ENCODE data around the gene WDR93.

WDR93 gene

DNA sequence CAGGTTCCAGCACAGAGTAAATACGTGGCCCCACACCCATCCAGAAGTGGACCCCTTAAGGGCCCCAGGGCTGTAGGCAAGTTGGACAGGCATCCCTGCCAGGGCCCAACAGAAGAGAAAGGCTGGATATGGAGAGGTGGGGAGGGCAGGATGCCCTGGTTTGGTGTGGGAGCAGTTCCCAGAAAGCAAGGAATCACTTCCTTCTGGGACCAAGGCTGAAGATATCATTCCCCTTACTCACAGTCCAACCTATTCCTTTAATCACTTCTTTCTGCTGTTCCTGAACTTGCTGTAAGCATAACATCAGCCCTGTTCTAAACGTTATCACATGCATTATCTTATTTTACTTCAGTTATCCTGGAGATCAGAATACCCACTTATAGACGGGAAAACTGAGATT is 79.4 kb downstream of the WDR93 start:
- no peak overlapping the region for H3K9ac ChIP-seq (ENCODE audit: low read length)
- no peak overlapping the region for H2AK5ac ChIP-seq (ENCODE audit: low read length)
- H3K4me3 ChIP-seq (ENCODE audit: low read length): no peak overlapping the region
- no peaks in the 10 kb centered on the region for H3K36me3 ChIP-seq (ENCODE audit: control insufficient read depth, insufficient read depth, low read length)
- no peak for DNase-seq
- no peak overlapping the region for H2BK120ac ChIP-seq (ENCODE audit: low read depth, low read length)
- no peak overlapping the region for H3K4ac ChIP-seq (ENCODE audit: low read depth, low read length)
- no peaks in the 10 kb centered on the region for H3K27me3 ChIP-seq (ENCODE audit: insufficient read depth, low read length, poor library complexity)
- WGBS (ENCODE audit: extremely low coverage, insufficient coverage, low lambda C conversion rate): no CpG with 5 or more reads among the region's 3 CpGs
- H2BK15ac ChIP-seq (replicated peaks; ENCODE audit: low read depth): no peak overlapping the region
- no peak overlapping the region for H4K5ac ChIP-seq (ENCODE audit: low read length)
- no peaks in the 10 kb centered on the region for H3K79me1 ChIP-seq (ENCODE audit: low read length)
- no peak overlapping the region for H3K18ac ChIP-seq (ENCODE audit: low read length)
- H3K79me2 ChIP-seq (ENCODE audit: control insufficient read depth, insufficient read depth, low read length): no peaks in the 10 kb centered on the region
- no peaks in the 10 kb centered on the region for H3K4me1 ChIP-seq (ENCODE audit: control insufficient read depth, low read depth, low read length)
- no peak overlapping the region for H3K23ac ChIP-seq (ENCODE audit: low read length)
- no peak overlapping the region for H2BK5ac ChIP-seq (ENCODE audit: low read length)
- H4K8ac ChIP-seq (ENCODE audit: low read depth, low read length): no peak overlapping the region
- no peak overlapping the region for H3K4me2 ChIP-seq (ENCODE audit: low read length)
- H3K56ac ChIP-seq (ENCODE audit: low read length): no peak overlapping the region
- no peak overlapping the region for H3K27ac ChIP-seq (ENCODE audit: low read depth, low read length)

DNA sequence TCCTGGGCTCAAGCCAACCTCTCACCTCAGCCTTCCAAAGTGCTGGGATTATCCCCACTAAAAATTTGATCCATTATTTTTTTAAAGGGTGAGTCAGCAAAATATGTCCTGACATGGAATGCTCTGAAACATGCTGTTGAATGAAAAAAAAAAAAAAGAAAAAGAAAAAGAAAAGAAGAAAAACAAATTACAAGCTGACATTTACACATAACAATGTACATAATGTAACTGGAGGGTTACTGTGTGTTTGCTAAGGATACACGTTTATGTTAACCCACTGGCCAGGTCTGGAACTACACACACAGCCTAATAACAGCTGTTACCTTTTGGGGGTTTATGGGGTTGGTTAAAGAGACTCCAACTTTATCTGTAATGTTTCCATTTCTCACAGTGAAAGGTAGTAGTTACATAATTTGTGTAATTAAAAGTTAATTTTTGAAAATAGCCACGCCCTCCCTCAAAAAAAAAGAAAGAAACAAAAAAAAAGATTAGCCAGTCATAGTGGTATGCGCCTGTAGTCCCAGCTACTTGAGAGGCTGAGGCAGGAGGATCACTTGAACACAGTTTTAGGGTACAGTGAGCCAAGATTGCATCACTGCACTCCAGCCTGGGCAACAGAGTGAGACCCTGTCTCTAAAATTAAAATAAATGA is 82.4 kb downstream of the WDR93 start:
- no peak overlapping the region for H3K4me3 ChIP-seq (ENCODE audit: low read length)
- no peak overlapping the region for H4K5ac ChIP-seq (ENCODE audit: low read length)
- no peak for DNase-seq
- H3K56ac ChIP-seq (ENCODE audit: low read length): no peak overlapping the region
- no peak overlapping the region for H2BK15ac ChIP-seq (replicated peaks; ENCODE audit: low read depth)
- no peak overlapping the region for H3K4ac ChIP-seq (ENCODE audit: low read depth, low read length)
- H3K79me1 ChIP-seq (ENCODE audit: low read length): no peaks in the 10 kb centered on the region
- H4K8ac ChIP-seq (ENCODE audit: low read depth, low read length): no peak overlapping the region
- no peaks in the 10 kb centered on the region for H3K36me3 ChIP-seq (ENCODE audit: control insufficient read depth, insufficient read depth, low read length)
- H2BK5ac ChIP-seq (ENCODE audit: low read length): no peak overlapping the region
- H3K9ac ChIP-seq (ENCODE audit: low read length): no peak overlapping the region
- H2AK5ac ChIP-seq (ENCODE audit: low read length): no peak overlapping the region
- no peak overlapping the region for H3K18ac ChIP-seq (ENCODE audit: low read length)
- no peak overlapping the region for H3K27ac ChIP-seq (ENCODE audit: low read depth, low read length)
- no peak overlapping the region for H2BK120ac ChIP-seq (ENCODE audit: low read depth, low read length)
- WGBS (ENCODE audit: extremely low coverage, insufficient coverage, low lambda C conversion rate): no CpG with 5 or more reads among the region's 3 CpGs
- H3K4me2 ChIP-seq (ENCODE audit: low read length): no peak overlapping the region
- no peak overlapping the region for H3K23ac ChIP-seq (ENCODE audit: low read length)
- no peaks in the 10 kb centered on the region for H3K79me2 ChIP-seq (ENCODE audit: control insufficient read depth, insufficient read depth, low read length)
- H3K4me1 ChIP-seq (ENCODE audit: control insufficient read depth, low read depth, low read length): peaks cover 7% of the 10 kb centered on the region
- no peaks in the 10 kb centered on the region for H3K27me3 ChIP-seq (ENCODE audit: insufficient read depth, low read length, poor library complexity)

DNA sequence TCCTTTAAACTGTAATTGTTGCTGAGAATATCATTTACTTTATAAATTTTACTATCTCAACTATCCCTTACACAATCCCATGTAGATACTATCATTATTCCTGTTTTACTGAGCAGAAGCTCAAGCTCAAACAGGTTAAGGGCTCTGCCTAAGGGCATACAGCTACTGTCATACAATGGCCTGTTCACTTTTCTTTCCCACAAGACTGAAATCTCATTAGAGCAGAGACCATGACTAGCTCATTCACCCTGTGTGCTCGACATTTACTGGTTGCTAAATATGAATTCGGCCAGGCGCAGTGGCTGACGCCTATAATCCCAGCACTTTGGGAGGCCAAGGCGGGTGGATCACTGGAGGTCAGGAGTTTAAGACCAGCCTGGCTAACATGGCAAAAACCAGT is 83.9 kb downstream of the WDR93 start:
- Histone ChIP-seq H2BK120ac (ENCODE audit: low read depth, low read length) (no peak overlapping the region), H2AK5ac (ENCODE audit: low read length) (no peak overlapping the region), H3K36me3 (ENCODE audit: control insufficient read depth, insufficient read depth, low read length) (no peaks in the 10 kb centered on the region), H4K8ac (ENCODE audit: low read depth, low read length) (no peak overlapping the region), H3K27me3 (ENCODE audit: insufficient read depth, low read length, poor library complexity) (no peaks in the 10 kb centered on the region), H3K4me1 (ENCODE audit: control insufficient read depth, low read depth, low read length) (peaks cover 7% of the 10 kb centered on the region), H3K79me1 (ENCODE audit: low read length) (no peaks in the 10 kb centered on the region), H3K4me3 (ENCODE audit: low read length) (no peak overlapping the region), H2BK15ac (replicated peaks; ENCODE audit: low read depth) (no peak overlapping the region), H3K23ac (ENCODE audit: low read length) (no peak overlapping the region), H3K27ac (ENCODE audit: low read depth, low read length) (no peak overlapping the region), H3K4me2 (ENCODE audit: low read length) (no peak overlapping the region), H3K4ac (ENCODE audit: low read depth, low read length) (no peak overlapping the region), H3K79me2 (ENCODE audit: control insufficient read depth, insufficient read depth, low read length) (no peaks in the 10 kb centered on the region), H3K18ac (ENCODE audit: low read length) (no peak overlapping the region), H3K9ac (ENCODE audit: low read length) (no peak overlapping the region), H3K56ac (ENCODE audit: low read length) (no peak overlapping the region), H2BK5ac (ENCODE audit: low read length) (no peak overlapping the region), H4K5ac (ENCODE audit: low read length) (no peak overlapping the region)
- DNase-seq: no peak
- WGBS (ENCODE audit: extremely low coverage, insufficient coverage, low lambda C conversion rate): no CpG with 5 or more reads among the region's 5 CpGs

- H3K36me3 ChIP-seq (ENCODE audit: control insufficient read depth, insufficient read depth, low read length): no peaks in the 10 kb centered on the region
- H3K9ac ChIP-seq (ENCODE audit: low read length): no peak overlapping the region
- H4K8ac ChIP-seq (ENCODE audit: low read depth, low read length): no peak overlapping the region
Measured at GRCh38 chr15:89775815-89776214, 85.2 kb downstream of the WDR93 start.

GRCh38 chr15:89776274-89777072 is 85.9 kb downstream of the WDR93 start, which contains the start of gene MESP2:
Gene MESP2 (plus strand): TSS chr15:89776332. CDS start chr15:89776358, 26 bp downstream.
- no CpG with 5 or more reads among the region's 82 CpGs for WGBS (ENCODE audit: extremely low coverage, insufficient coverage, low lambda C conversion rate)
- peak within 1 kb of the TSS; percentile 63 for H3K4ac ChIP-seq (ENCODE audit: low read depth, low read length)
- H3K18ac ChIP-seq (ENCODE audit: low read length): peak within 1 kb of the TSS; percentile 70
- peaks cover 11% of the 10 kb centered on the region for H3K4me1 ChIP-seq (ENCODE audit: control insufficient read depth, low read depth, low read length)
- H2AK5ac ChIP-seq (ENCODE audit: low read length): peak within 1 kb of the TSS; percentile 6
- H3K27me3 ChIP-seq (ENCODE audit: insufficient read depth, low read length, poor library complexity): no peaks in the 10 kb centered on the region
- peak within 1 kb of the TSS; percentile 23 for H3K4me2 ChIP-seq (ENCODE audit: low read length)
- no peak within 1 kb of the TSS for H2BK15ac ChIP-seq (replicated peaks; ENCODE audit: low read depth)
- peak within 1 kb of the TSS; percentile 77 for H3K9ac ChIP-seq (ENCODE audit: low read length)
- no peak within 1 kb of the TSS for H4K5ac ChIP-seq (ENCODE audit: low read length)
- H2BK120ac ChIP-seq (ENCODE audit: low read depth, low read length): no peak within 1 kb of the TSS
- DNase-seq: peak; percentile 93
- no peak within 1 kb of the TSS for H3K27ac ChIP-seq (ENCODE audit: low read depth, low read length)
- no peaks in the 10 kb centered on the region for H3K79me2 ChIP-seq (ENCODE audit: control insufficient read depth, insufficient read depth, low read length)
- H3K79me1 ChIP-seq (ENCODE audit: low read length): no peaks in the 10 kb centered on the region
- H3K36me3 ChIP-seq (ENCODE audit: control insufficient read depth, insufficient read depth, low read length): no peaks in the 10 kb centered on the region
- peak within 1 kb of the TSS; percentile 26 for H3K4me3 ChIP-seq (ENCODE audit: low read length)
- no peak within 1 kb of the TSS for H3K23ac ChIP-seq (ENCODE audit: low read length)
- H4K8ac ChIP-seq (ENCODE audit: low read depth, low read length): no peak within 1 kb of the TSS
- H2BK5ac ChIP-seq (ENCODE audit: low read length): no peak within 1 kb of the TSS
- H3K56ac ChIP-seq (ENCODE audit: low read length): peak within 1 kb of the TSS; percentile 83

More at GRCh38 chr15:89775815-89776214, 85.2 kb downstream of the WDR93 start:
- Histone ChIP-seq H3K79me2 (ENCODE audit: control insufficient read depth, insufficient read depth, low read length) (no peaks in the 10 kb centered on the region), H3K79me1 (ENCODE audit: low read length) (no peaks in the 10 kb centered on the region), H3K27me3 (ENCODE audit: insufficient read depth, low read length, poor library complexity) (no peaks in the 10 kb centered on the region), H3K27ac (ENCODE audit: low read depth, low read length) (no peak overlapping the region), H2BK5ac (ENCODE audit: low read length) (no peak overlapping the region), H3K56ac (ENCODE audit: low read length) (peak overlapping the region; percentile 83), H3K18ac (ENCODE audit: low read length) (no peak overlapping the region), H3K4me1 (ENCODE audit: control insufficient read depth, low read depth, low read length) (peaks cover 9% of the 10 kb centered on the region), H2BK120ac (ENCODE audit: low read depth, low read length) (no peak overlapping the region), H2BK15ac (replicated peaks; ENCODE audit: low read depth) (no peak overlapping the region), H4K5ac (ENCODE audit: low read length) (no peak overlapping the region), H2AK5ac (ENCODE audit: low read length) (no peak overlapping the region), H3K4me2 (ENCODE audit: low read length) (no peak overlapping the region), H3K4me3 (ENCODE audit: low read length) (no peak overlapping the region), H3K4ac (ENCODE audit: low read depth, low read length) (no peak overlapping the region), H3K23ac (ENCODE audit: low read length) (no peak overlapping the region)
- WGBS (ENCODE audit: extremely low coverage, insufficient coverage, low lambda C conversion rate): no CpG with 5 or more reads among the region's 14 CpGs
- DNase-seq: no peak
